K562 (cell line): ENCODE data around the gene NOP10. TPM values are rescaled to one million over a fixed set of nuclear protein-coding genes. Genes with fewer than 3 reads are reported as not detected.

Experiments used
- ATAC-seq: fragments of 200-7000 bp; cut with Tn5 transposase; 3 replicates; pipeline ENCODE4 v1.9.1; 2020; ENCODE audit warnings: moderate library complexity
- BruUV-seq: library from RNA; stranded (reverse); fragments of 400-500 nt; replicated peaks from 2 replicates; lab custom pipeline; 2021; lab: Mats Ljungman, UMichigan
- CTCF ChIA-PET: fragments of 300-600 bp; formaldehyde crosslinking; extraction: SDS; loops from one replicate; lab custom pipeline; 2021; ENCODE audit warnings: low intra/inter-chr PET ratio; lab: Yijun Ruan, JAX
- POLR2A ChIA-PET: fragments of 300-600, 350-650 bp; sonication (Branson Sonifier 250); formaldehyde crosslinking; extraction: SDS; loops from one replicate; lab custom pipeline; 2021; ENCODE audit warnings: antibody characterized with exemption, inconsistent platforms; lab: Yijun Ruan, JAX
- DNase-seq, 4 experiments: peaks; one replicate each; pipeline versions ENCODE4 v3.0.0 to v3.0.0-alpha.2; 2011 to 2018; ENCODE audit warnings: low spot score in 3 of 4, mixed read lengths in 3 of 4; ENCODE audit errors: extremely low read depth in 1 of 4
- FAIRE-seq: peaks from 2 replicates; lab custom pipeline; 2011; peaks lifted over from hg19 to GRCh38; lab: Jason Lieb, UNC
- H2AFZ ChIP-seq: 2 replicates; pipeline ENCODE4 v1.6.0; 2011; ENCODE audit warnings: low read depth, low read length, control low read depth, inconsistent platforms
- H3K27ac ChIP-seq: fragments of 200-600 bp; 3 replicates; pipeline ENCODE4 v1.8.0; 2011; ENCODE audit warnings: low read depth, mild to moderate bottlenecking, control low read depth, inconsistent platforms, low read length, moderate library complexity, mixed read lengths; ENCODE audit errors: extremely low read depth
- H3K27me3 ChIP-seq, 2 experiments: fragments of 300-600 bp in 1 of 2; 2 replicates in 1 of 2; 3 replicates in 1 of 2; pipeline versions ENCODE4 v1.6.0 to v1.8.0; 2011; ENCODE audit warnings: inconsistent platforms in 2 of 2, low read length in 2 of 2, mild to moderate bottlenecking in 1 of 2, mixed read lengths in 1 of 2, moderate library complexity in 1 of 2; ENCODE audit not compliant: control insufficient read depth in 2 of 2, insufficient read depth in 2 of 2
- H3K36me3 ChIP-seq: fragments of 300-600 bp; 3 replicates; pipeline ENCODE4 v1.8.0; 2011; ENCODE audit warnings: mild to moderate bottlenecking, low read length, inconsistent platforms; ENCODE audit not compliant: control insufficient read depth, insufficient read depth
- H3K4me1 ChIP-seq, 2 experiments: fragments of 200-600 bp in 1 of 2; replicated peaks in 1 of 2; 2 replicates in 1 of 2; 3 replicates in 1 of 2; pipeline versions ENCODE4 v1.5.1 to v1.8.0; 2011; ENCODE audit warnings: inconsistent platforms in 2 of 2, low read length in 2 of 2, mild to moderate bottlenecking in 1 of 2, mixed read lengths in 1 of 2, moderate library complexity in 1 of 2; ENCODE audit not compliant: control insufficient read depth in 2 of 2, insufficient read depth in 2 of 2
- H3K4me2 ChIP-seq: 2 replicates; pipeline ENCODE4 v1.6.1; 2011; ENCODE audit warnings: low read length, control low read depth, inconsistent platforms, mixed read lengths; ENCODE audit not compliant: insufficient read depth
- H3K4me3 ChIP-seq: fragments of 200-600 bp; sonication (generic), shearing (Covaris generic); 2 replicates; pipeline ENCODE4 v1.5.1; 2016; ENCODE audit warnings: control low read depth, inconsistent platforms
- H3K79me2 ChIP-seq: fragments of 200-600 bp; 3 replicates; pipeline ENCODE4 v1.8.0; 2011; ENCODE audit warnings: low read length, inconsistent platforms; ENCODE audit not compliant: control insufficient read depth, insufficient read depth
- H3K9ac ChIP-seq, 2 experiments: 2 replicates each; pipeline versions ENCODE4 v1.6.0 to v1.6.1; 2011; ENCODE audit warnings: low read depth in 2 of 2, low read length in 2 of 2, control low read depth in 1 of 2, inconsistent platforms in 1 of 2, mild to moderate bottlenecking in 1 of 2, mixed read lengths in 1 of 2; ENCODE audit not compliant: insufficient read depth in 1 of 2
- H3K9me1 ChIP-seq: one replicate; pipeline ENCODE4 v1.6.0; 2011; ENCODE audit warnings: inconsistent platforms, mild to moderate bottlenecking, low read length, moderate library complexity; ENCODE audit not compliant: control insufficient read depth, insufficient read depth
- H3K9me3 ChIP-seq: replicated peaks from 2 replicates; pipeline ENCODE4 v1.5.1; 2011; ENCODE audit warnings: low read depth, low read length, inconsistent platforms; ENCODE audit not compliant: control insufficient read depth, insufficient read depth
- H4K20me1 ChIP-seq: replicated peaks from 2 replicates; pipeline ENCODE4 v1.6.1; 2011; ENCODE audit warnings: low read length, inconsistent platforms, mixed read lengths; ENCODE audit not compliant: control insufficient read depth, insufficient read depth
- ATF7 ChIP-seq: fragments of 450-650 bp; IDR thresholded peaks from 2 replicates; pipeline ENCODE4 v1.7.1; 2014; ENCODE audit warnings: mild to moderate bottlenecking, moderate library complexity
- FOSL1 ChIP-seq: fragments of 200-800 bp; sonication (Bioruptor generic); conservative IDR thresholded peaks from 2 replicates; pipeline ENCODE4 v1.6.1; 2016; ENCODE audit warnings: missing genetic modification characterization, missing compliant biosample characterization
- IFI16 ChIP-seq: fragments of 250-450 bp; sonication (Bioruptor Pico); IDR thresholded peaks from 2 replicates; pipeline ENCODE4 v2.1.2; 2022; ENCODE audit warnings: mild to moderate bottlenecking, inconsistent platforms
- IRF2 ChIP-seq: sonication (generic); formaldehyde crosslinking; IDR thresholded peaks from 2 replicates; pipeline ENCODE4 v1.8.1; 2022; ENCODE audit warnings: mild to moderate bottlenecking, missing genetic modification reagents
- NCOA1 ChIP-seq: fragments of 450-650 bp; IDR thresholded peaks from 2 replicates; pipeline ENCODE4 v1.6.1; 2016; ENCODE audit warnings: low read depth
- NFATC3 ChIP-seq: fragments of 450-650 bp; IDR thresholded peaks from 2 replicates; pipeline ENCODE4 v1.6.1; 2017; ENCODE audit warnings: mild to moderate bottlenecking
- NFYB ChIP-seq: IDR thresholded peaks from 2 replicates; pipeline ENCODE4 v1.6.1; 2011; ENCODE audit warnings: mild to moderate bottlenecking, moderate library complexity; ENCODE audit not compliant: insufficient read length; ENCODE audit errors: extremely low read depth
- SOX6 ChIP-seq: fragments of 450-650 bp; IDR thresholded peaks from 2 replicates; pipeline ENCODE4 v1.6.1; 2014; ENCODE audit warnings: mild to moderate bottlenecking
- WHSC1 ChIP-seq: IDR thresholded peaks from one replicate; pipeline ENCODE4 v1.6.1; 2012; ENCODE audit warnings: low read length, control low read depth, inconsistent platforms
- ZNF224 ChIP-seq: sonication (generic); formaldehyde crosslinking; IDR thresholded peaks from 2 replicates; pipeline ENCODE4 v1.8.0; 2022; ENCODE audit warnings: mild to moderate bottlenecking, missing genetic modification reagents
- whole genome bisulfite sequencing: fragments of 100-300 bp; shearing (Covaris generic); methylation state at CpG from one replicate; pipeline ENCODE4 v1.1.6; 2016; ENCODE audit warnings: low coverage, mixed read lengths; ENCODE audit not compliant: insufficient coverage; ENCODE audit errors: missing lambda C conversion rate; 5-methylcytosine and 5-hydroxymethylcytosine counted together
- in situ Hi-C: fragments of 300-500 bp; cut with MboI; formaldehyde crosslinking; loops from 4 replicates; pipeline ENCODE4 v1.15.0; 2018; ENCODE audit warnings: inconsistent platforms, mixed read lengths
- intact Hi-C: fragments of 100-400 bp; cut with micrococcal nuclease; formaldehyde crosslinking; loops from 2 replicates; pipeline ENCODE4 v1.14.2; 2022
- polyA plus RNA-seq, 8 experiments: library from polyadenylated mRNA; depleted of rRNA in 4 of 8; stranded (reverse) in 5 of 8; unstranded in 3 of 8; fragments of >200 nt; fragmentation: Nextera tagmentation in 2 of 8; fragmentation: Illumina TruSeq in 1 of 8; extraction: Ambion mirVana in 2 of 8; extraction: Trizol in 1 of 8; gene quantifications; 2 replicates each; pipeline versions ENCODE4 v1.2.1 to v1.2.3, GENCODE V29; 2011 to 2014; ENCODE audit warnings: inconsistent platforms in 1 of 8, missing spikeins in 1 of 8
- total RNA-seq, 7 experiments: library from RNA; depleted of rRNA in 6 of 7; stranded (reverse); fragments of >200 nt in 6 of 7; fragmentation: Illumina TruSeq in 2 of 7; extraction: Trizol in 2 of 7; gene quantifications; 2 replicates each; pipeline versions ENCODE4 v1.2.1 to v1.2.3, GENCODE V29; 2011 to 2021; ENCODE audit warnings: low replicate concordance in 1 of 7
- TF ChIP-seq, protein P1 (sequence below): fragments of 250-450 bp; sonication (Bioruptor Pico); IDR thresholded peaks from 2 replicates; pipeline ENCODE4 v1.8.0; 2021; ENCODE audit warnings: moderate library complexity, mild to moderate bottlenecking, inconsistent platforms
- TF ChIP-seq, protein P2 (sequence below): fragments of 450-650 bp; IDR thresholded peaks from 2 replicates; pipeline ENCODE4 v1.6.1; 2016; ENCODE audit warnings: missing biosample characterization, missing genetic modification characterization

The NOP10 gene
- total and polyA plus RNA-seq, 9 of the 15 experiments (the other 6 are each of a cell fraction or from before 2014, with no cell fraction given) = 250 to 1,663 (median 449) TPM

DNA sequence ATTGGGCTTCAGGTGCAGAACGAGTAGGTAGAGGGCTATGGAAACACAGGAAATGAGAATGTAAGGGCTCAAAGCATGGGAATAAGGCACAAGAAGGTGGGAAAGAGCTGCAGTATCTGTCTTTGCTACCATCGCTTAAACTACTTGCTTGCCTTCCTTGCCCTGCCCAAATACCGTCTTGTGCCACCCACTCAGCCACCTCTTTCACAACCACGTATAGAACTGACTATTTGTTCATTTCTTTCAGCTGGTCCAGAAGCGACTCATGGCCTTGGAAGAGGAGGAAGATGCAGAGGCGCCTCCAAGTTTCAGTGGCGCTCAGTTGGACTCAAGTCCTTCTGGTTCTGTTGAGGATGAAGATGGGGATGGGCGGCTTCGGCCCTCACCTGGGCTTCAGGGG, 12.3 kb upstream of the NOP10 start:
- Histone ChIP-seq H3K4me2 (no peak overlapping the region), H3K79me2 (no peaks in the 10 kb centered on the region), H2AFZ (no peak overlapping the region), H3K9ac (no peak overlapping the region), H3K9me3 (no peaks in the 10 kb centered on the region), H3K27me3 (peaks cover 8 to 11% of the 10 kb centered on the region in 2 experiments), H3K4me1 (peaks cover 0 to 2% of the 10 kb centered on the region in 2 experiments; a peak in 1 of 5 replicates), H4K20me1 (no peaks in the 10 kb centered on the region), H3K4me3 (no peak overlapping the region), H3K36me3 (peaks cover 11% of the 10 kb centered on the region; the same call in 1 of the 3 replicates), H3K27ac (no peak overlapping the region), H3K9me1 (no peaks in the 10 kb centered on the region)
- no peak for TF ChIP-seq ZNF224
- ChIA-PET POLR2A (interaction anchor here (1.1 to 2.6 kb wide), 3 partner anchors 12 to 25 kb away, joined by 4 to 10 read pairs (median 6); partner anchors contain the start of genes LPCAT4, NOP10 and NUTM1), CTCF (no interaction called here)
- no peak for FAIRE-seq
- intact Hi-C loops = no loop called here
- in situ Hi-C loops = no loop called here
- no peak for DNase-seq
- 36% methylated on average over 9 of the region's 9 CpGs for WGBS
- BruUV-seq = no TSS peak
- no peak for ATAC-seq

DNA sequence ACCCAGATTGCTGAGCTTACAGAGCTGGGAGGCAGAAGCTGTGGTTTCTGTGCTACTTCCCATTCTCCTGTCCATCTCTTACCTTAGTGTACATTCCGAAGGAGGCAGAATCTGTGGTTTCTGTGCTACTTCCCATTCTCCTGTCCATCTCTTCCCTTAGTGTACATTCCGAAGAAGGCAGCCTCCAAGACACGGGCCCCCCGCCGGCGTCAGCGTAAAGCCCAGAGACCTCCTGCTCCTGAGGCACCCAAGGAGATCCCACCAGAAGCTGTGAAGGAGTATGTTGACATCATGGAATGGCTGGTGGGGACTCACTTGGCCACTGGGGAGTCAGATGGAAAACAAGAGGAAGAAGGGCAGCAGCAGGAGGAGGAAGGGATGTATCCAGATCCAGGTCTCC, 11.3 kb upstream of the NOP10 start:
- Histone ChIP-seq H3K9me3 (no peaks in the 10 kb centered on the region), H4K20me1 (no peaks in the 10 kb centered on the region), H3K4me1 (peaks cover 0 to 2% of the 10 kb centered on the region in 2 experiments; a peak in 1 of 5 replicates), H3K27me3 (peaks cover 12 to 16% of the 10 kb centered on the region in 2 experiments), H3K36me3 (peaks cover 2% of the 10 kb centered on the region; the same call in 1 of the 3 replicates), H3K9ac (no peak overlapping the region), H3K4me3 (no peak overlapping the region), H2AFZ (no peak overlapping the region), H3K9me1 (no peaks in the 10 kb centered on the region), H3K27ac (no peak overlapping the region), H3K79me2 (no peaks in the 10 kb centered on the region), H3K4me2 (no peak overlapping the region)
- ATAC-seq (no peak), DNase-seq (no peak), FAIRE-seq (no peak)
- CTCF ChIA-PET = no interaction called here
- in situ Hi-C loops = no loop called here
- whole genome bisulfite sequencing = 42% methylated on average over 7 of the region's 7 CpGs
- no TSS peak for BruUV-seq
- intact Hi-C loops = no loop called here
- TF ChIP-seq, protein P1, sequence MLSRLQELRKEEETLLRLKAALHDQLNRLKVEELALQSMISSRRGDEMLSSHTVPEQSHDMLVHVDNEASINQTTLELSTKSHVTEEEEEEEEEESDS (CRISPR knock-in tag) = no peak
- TF ChIP-seq WHSC1 = no peak
- TF ChIP-seq FOSL1 (tag) = no peak
- no peak for TF ChIP-seq NFATC3
- TF ChIP-seq, protein P2, sequence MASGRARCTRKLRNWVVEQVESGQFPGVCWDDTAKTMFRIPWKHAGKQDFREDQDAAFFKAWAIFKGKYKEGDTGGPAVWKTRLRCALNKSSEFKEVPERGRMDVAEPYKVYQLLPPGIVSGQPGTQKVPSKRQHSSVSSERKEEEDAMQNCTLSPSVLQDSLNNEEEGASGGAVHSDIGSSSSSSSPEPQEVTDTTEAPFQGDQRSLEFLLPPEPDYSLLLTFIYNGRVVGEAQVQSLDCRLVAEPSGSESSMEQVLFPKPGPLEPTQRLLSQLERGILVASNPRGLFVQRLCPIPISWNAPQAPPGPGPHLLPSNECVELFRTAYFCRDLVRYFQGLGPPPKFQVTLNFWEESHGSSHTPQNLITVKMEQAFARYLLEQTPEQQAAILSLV (tag) = no peak
- TF ChIP-seq ATF7 = no peak
- no peak for TF ChIP-seq NCOA1
- no peak for TF ChIP-seq IFI16 (CRISPR knock-in tag)
- no peak for TF ChIP-seq IRF2 (CRISPR knock-in tag)
- no peak for TF ChIP-seq NFYB
- TF ChIP-seq ZNF224 = no peak
- TF ChIP-seq SOX6 = no peak
- POLR2A ChIA-PET = interaction anchor here (0.6 to 2.6 kb wide), 6 partner anchors 11 to 145 kb away, joined by 4 to 10 read pairs (median 4); partner anchors contain the start of genes KATNBL1, LPCAT4, NOP10 and NUTM1
